ENCODE measurements around the gene CAPZA1. TPM values are rescaled to one million over a fixed set of nuclear protein-coding genes. Genes with fewer than 3 reads are reported as not detected.

Gene CAPZA1
- total and polyA plus RNA-seq, 2 of the 8 experiments (the other 6 are each of a cell fraction or from before 2014, with no cell fraction given) = 48.9 to 107 TPM

- DNase-seq (ENCODE audit: low read depth in 1 of 2, low spot score in 2 of 2) = no peak
- Histone ChIP-seq H4K20me1 (replicated peaks in 1 of 2; ENCODE audit: control insufficient read depth in 1 of 2, insufficient read depth in 2 of 2, low read length in 2 of 2) (peaks cover 12 to 30% of the 10 kb centered on the region in 2 experiments), H3K4me1 (replicated peaks in 1 of 4; ENCODE audit: control insufficient read depth in 3 of 4, insufficient read depth in 4 of 4, low read length in 3 of 4) (peaks cover 3 to 33% (median 20%) of the 10 kb centered on the region in 4 experiments; a peak in 6 of 7 replicates), H3K18ac (ENCODE audit: extremely low read depth, low read length) (no peak overlapping the region), H3K79me2 (ENCODE audit: control insufficient read depth in 1 of 2, insufficient read depth in 2 of 2, low read length in 2 of 2) (no peaks in the 10 kb centered on the region), H3K23ac (ENCODE audit: insufficient read length) (no peak overlapping the region), H3K36me3 (ENCODE audit: control insufficient read depth in 2 of 4, insufficient read depth in 4 of 4, low read length in 3 of 4) (peaks cover 12 to 42% (median 29%) of the 10 kb centered on the region in 4 experiments), H2BK20ac (ENCODE audit: low read length) (no peak overlapping the region), H3K9me3 (ENCODE audit: insufficient read depth in 2 of 2, low read depth in 1 of 2, low read length in 1 of 2) (no peaks in the 10 kb centered on the region), H2BK5ac (ENCODE audit: low read depth, low read length) (no peak overlapping the region), H2AFZ (ENCODE audit: low read length) (no peak overlapping the region), H3K27me3 (replicated peaks in 1 of 4; ENCODE audit: control insufficient read depth in 3 of 4, extremely low read depth in 1 of 4, insufficient read depth in 3 of 4, low read length in 3 of 4) (peaks cover 0 to 2% (median 0%) of the 10 kb centered on the region in 4 experiments; a peak in 1 of 7 replicates), H3K4me2 (ENCODE audit: insufficient read depth in 1 of 2, low read depth in 2 of 2, low read length in 2 of 2) (no peak overlapping the region), H3K23me2 (ENCODE audit: low read depth, low read length) (no peaks in the 10 kb centered on the region), H3K4me3 (ENCODE audit: extremely low read depth in 1 of 4, insufficient read depth in 2 of 4, low read depth in 3 of 4, low read length in 4 of 4) (no peak overlapping the region), H3K9ac (replicated peaks in 1 of 4; ENCODE audit: extremely low read depth in 1 of 4, low read depth in 3 of 4, low read length in 3 of 4) (no peak overlapping the region), H2BK12ac (ENCODE audit: low read depth, low read length) (no peak overlapping the region), H4K91ac (replicated peaks; ENCODE audit: insufficient read length, low read length) (no peak overlapping the region), H4K8ac (ENCODE audit: extremely low read depth, insufficient read depth, low read length) (no peak overlapping the region), H3K14ac (ENCODE audit: insufficient read length) (no peak overlapping the region), H3K56ac (replicated peaks; ENCODE audit: insufficient read length, low read depth, low read length) (no peak overlapping the region), H2BK15ac (ENCODE audit: low read length) (no peak overlapping the region), H2AK5ac (ENCODE audit: low read depth, low read length) (no peak overlapping the region), H3K79me1 (ENCODE audit: low read depth, low read length) (no peaks in the 10 kb centered on the region), H4K5ac (ENCODE audit: insufficient read length, low read depth, low read length) (no peak overlapping the region), H3K4ac (replicated peaks; ENCODE audit: insufficient read length, low read depth, low read length) (no peak overlapping the region), H3K27ac (ENCODE audit: low read depth, low read length) (no peak overlapping the region), H2BK120ac (replicated peaks; ENCODE audit: low read depth, low read length) (no peak overlapping the region)
- CTCF ChIA-PET (ENCODE audit: partially characterized antibody) = interaction anchor here (0.6 to 9.8 kb wide), 5 partner anchors 12 to 1043 kb away, joined by 3 to 63 read pairs (median 3); partner anchors contain the start of genes MOV10 and PPM1J
- 85% methylated on average over 9 of the region's 9 CpGs; no CpG with 5 or more reads in 1 of the 2 experiments for WGBS, 2 experiments (ENCODE audit: extremely low coverage in 1 of 2, insufficient coverage in 1 of 2, insufficient read length in 1 of 2, insufficient replicate concordance in 2 of 2, low coverage in 1 of 2, low lambda C conversion rate in 2 of 2, missing lambda C conversion rate in 1 of 2)
- POLR2A ChIA-PET (ENCODE audit: partially characterized antibody) = interaction anchor here (1.0 to 6.8 kb wide), 5 partner anchors 10 to 89 kb away, joined by 3 to 76 read pairs (median 6); partner anchors contain the start of genes MOV10 and PPM1J
- no peak for FAIRE-seq
- TF ChIP-seq KDM4A (IDR thresholded peaks at IDR 0.05; ENCODE audit: low read depth, low read length, severe bottlenecking) (no peak), E2F6 (IDR thresholded peaks at IDR 0.05) (no peak), SP1 (IDR thresholded peaks at IDR 0.05; ENCODE audit: low read depth, low read length) (no peak), EGR1 (IDR thresholded peaks at IDR 0.05; ENCODE audit: borderline replicate concordance, low read depth, low read length) (no peak), SP4 (IDR thresholded peaks at IDR 0.05; ENCODE audit: low read length) (no peak), RAD21 (IDR thresholded peaks at IDR 0.05 in 1 of 2, conservative IDR thresholded peaks at IDR 0.05 in 1 of 2; ENCODE audit: low read depth in 2 of 2, low read length in 2 of 2) (no peak), SIX5 (IDR thresholded peaks at IDR 0.05; ENCODE audit: low read depth, low read length) (no peak), MAX (IDR thresholded peaks at IDR 0.05) (no peak), RNF2 (IDR thresholded peaks at IDR 0.05; ENCODE audit: borderline replicate concordance, low read depth, low read length, missing control alignments, poor library complexity, severe bottlenecking) (no peak), EZH2 (IDR thresholded peaks at IDR 0.05; ENCODE audit: low read depth, low read length, severe bottlenecking) (no peak), MAFK (IDR thresholded peaks at IDR 0.05; ENCODE audit: low read depth, low read length) (no peak), SAP30 (IDR thresholded peaks at IDR 0.05; ENCODE audit: insufficient read depth, insufficient replicate concordance, low read length) (no peak)
Observed at GRCh38 chr1:112697781-112698201, 78.2 kb downstream of the CAPZA1 start.
